HG02884 (cell line): ENCODE results near the gene TREML1.
"Not testable (repeated sequence)": the region's sequence is repeated elsewhere in the genome, so short reads cannot be mapped to it uniquely, and the experiment has no call there.

Experiments used
- ATAC-seq: cut with Tn5 transposase; IDR thresholded peaks from one replicate; pipeline ENCODE4 v1.9.1; 2021; ENCODE audit warnings: mild to moderate bottlenecking, moderate library complexity; ENCODE audit not compliant: unreplicated experiment

TREML1 gene

DNA sequence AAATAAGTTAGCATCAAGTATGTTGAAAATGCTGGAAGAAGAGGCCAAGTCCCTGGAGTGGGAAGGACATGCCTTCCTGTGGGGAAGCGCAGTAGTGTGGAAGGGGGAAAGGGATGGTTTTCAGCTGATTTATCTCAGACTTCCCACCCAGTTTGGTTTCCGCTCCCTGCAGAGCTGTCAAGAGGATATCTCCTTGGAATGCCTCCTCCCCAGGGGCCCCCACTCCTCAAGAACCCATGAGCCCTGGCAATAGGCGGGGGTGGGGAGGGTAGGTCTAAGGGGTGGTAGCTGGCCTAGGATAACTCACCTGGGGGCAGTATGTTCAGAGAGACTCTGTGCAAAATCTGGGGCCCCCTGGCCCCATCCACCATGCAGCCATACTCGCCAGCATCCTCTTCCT, 696 bp downstream of the TREML1 start:
- no peak for ATAC-seq

DNA sequence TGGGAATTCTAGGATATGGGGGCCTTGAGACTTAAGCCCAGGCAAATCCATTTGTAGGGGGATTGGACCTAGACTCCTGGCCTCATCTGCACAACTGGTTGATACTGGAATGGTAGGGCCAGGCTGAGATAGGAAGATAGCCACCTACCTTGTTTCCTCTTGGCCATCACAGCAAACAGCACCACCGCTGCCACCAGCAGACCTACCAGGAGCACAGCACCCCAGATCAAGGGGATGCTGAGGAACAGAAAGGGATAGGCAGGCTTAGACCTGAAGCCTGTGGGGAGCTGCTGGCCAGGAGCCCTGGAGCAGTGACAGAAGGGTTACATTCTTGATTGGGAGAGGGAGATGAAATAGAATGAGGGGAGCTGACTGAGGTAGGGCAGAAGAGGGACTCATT, 3.5 kb downstream of the TREML1 start:
- no peak for ATAC-seq

DNA sequence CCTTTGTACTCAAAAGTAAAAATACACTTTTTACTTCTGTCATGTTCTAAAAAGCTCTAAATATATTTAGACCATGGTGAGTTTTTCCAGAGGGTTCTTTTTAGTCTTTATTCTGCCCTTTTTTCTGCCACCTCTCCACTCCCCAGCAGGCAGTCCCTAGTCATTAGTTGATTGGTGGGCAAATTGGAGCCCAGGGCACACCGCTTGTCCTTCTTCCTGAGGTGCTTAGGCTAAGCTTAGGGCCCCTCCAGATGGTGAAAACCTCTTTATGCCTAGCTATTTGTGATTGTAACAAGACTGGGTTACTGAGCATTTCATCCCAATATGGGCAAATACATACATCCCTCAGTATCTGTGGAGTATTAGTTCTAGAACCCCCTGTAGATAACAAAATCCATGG, 6.2 kb downstream of the TREML1 start:
- no peak for ATAC-seq

DNA sequence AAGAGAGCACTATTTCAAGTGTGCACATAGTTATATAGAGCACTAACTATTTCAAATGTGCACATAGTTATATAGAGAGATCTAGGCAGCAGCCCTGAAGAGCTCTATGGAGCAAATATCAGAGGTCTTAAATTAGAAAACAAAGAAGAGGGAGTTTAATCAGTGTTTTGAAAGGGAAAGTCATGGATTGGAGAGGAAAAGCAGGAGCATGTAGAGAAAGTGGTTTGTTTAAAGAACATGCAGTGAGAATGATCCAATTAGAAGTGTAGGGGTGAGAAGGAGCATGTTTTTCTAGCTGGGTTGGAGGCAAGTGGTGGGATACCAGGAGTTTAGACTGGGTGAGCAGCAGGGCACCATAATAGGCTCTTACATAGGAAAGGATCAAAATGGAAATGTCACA, 17.2 kb downstream of the TREML1 start:
- ATAC-seq: no peak

DNA sequence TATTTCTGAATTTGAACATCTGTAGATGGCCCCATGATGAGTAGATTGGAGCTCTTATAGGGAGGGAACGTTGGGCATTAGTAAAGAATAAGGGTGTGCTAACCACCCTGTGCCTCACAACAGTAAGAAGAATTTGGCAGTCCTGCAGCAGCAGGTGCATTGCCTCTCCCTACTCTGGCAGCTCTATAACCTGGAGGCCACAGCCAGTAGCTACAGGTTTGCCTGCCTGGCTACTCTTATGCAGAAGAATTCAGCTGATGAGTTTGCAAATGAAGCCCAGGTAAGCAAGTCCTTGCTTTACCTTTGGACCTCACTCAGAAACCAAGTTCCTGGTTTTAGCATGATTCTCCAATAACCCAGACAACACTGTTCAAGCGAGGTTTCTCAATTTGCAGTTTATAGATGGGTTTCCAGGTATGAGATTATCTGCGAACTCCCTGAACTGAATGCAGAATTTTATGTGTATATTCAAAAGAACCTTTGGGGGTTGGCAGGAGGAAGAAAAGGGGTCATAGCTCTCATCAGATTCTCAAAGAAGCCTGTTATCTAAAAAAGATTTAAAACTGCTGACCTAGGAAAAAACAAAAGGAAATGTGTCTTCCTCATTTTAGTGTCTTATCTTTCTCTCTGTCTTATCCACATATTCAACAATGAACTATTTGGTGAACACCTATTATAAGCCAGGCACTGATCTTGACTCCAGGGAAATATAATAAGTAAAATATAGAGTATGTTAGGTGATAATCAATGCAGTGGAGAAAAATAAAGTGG, 18.9 kb downstream of the TREML1 start:
- no peak for ATAC-seq

DNA sequence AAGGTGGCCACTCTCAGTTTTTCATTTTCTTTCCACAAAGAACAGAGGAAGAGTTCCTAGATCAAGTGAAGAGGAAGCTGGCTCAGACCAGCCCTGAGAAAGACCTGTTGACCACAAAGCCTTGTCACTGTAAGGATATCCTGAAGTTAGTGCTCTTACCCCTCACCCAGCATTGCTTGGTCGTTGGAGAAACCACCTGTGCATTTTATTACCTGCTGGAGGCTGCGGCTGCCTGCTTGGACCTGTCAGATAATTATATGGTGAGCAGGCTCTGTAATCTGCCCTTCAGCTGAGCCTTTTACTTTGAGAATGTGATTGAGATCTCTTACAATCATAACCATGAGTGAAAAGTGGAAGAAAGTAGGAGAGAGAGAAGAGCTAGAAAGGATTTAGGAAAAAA, 21.9 kb downstream of the TREML1 start:
- ATAC-seq: no peak

DNA sequence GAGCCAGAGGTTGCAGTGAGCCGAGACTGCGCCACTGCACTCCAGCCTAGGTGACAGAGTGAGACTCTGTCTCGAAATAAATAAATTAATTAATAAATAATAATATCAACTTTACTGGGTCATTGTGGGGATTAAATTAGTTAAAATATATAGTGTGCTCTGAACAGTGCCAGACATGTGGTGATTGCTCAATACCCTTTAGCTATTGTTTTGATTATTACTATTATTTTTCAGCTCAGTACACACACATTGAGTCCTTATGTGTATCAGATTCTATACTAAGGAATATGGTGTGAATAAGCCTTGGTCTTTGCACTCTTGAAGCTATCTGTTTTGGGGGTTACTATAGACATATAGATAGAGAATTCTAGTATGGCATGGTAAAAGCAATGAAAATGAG, 28.9 kb downstream of the TREML1 start:
- ATAC-seq: no peak

DNA sequence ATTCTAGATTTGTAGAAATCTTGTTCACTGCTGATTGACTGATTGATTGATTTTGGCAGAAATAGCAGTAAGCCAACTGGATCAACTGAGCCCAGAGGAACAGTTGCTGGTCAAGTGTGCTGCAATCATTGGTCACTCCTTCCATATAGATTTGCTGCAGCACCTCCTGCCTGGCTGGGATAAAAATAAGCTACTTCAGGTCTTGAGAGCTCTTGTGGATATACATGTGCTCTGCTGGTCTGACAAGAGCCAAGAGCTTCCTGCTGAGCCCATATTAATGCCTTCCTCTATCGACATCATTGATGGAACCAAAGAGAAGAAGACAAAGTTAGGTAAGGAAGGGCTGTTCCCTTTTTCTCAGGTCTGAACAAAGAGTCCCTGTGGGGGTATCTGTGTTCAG, 31.2 kb downstream of the TREML1 start:
- no peak for ATAC-seq

DNA sequence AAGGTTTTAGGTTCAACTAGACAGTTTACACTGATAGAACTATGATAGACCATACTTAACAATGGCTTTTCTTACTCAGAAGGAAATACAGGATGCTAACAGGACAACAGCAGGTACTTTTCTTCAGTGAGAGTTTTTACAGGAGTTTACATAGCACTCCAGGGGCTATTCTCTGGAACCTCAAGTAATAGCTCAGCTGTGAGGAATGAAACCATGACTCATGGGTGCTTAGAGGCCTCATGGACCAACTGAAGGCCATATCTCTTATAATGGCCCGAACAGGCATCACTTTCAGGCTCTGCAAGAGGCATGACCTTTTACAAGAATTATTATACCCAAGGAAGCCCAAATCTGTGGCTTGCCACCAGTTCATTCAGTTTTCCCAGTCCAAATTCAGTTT, 31.8 kb downstream of the TREML1 start:
- no peak for ATAC-seq

DNA sequence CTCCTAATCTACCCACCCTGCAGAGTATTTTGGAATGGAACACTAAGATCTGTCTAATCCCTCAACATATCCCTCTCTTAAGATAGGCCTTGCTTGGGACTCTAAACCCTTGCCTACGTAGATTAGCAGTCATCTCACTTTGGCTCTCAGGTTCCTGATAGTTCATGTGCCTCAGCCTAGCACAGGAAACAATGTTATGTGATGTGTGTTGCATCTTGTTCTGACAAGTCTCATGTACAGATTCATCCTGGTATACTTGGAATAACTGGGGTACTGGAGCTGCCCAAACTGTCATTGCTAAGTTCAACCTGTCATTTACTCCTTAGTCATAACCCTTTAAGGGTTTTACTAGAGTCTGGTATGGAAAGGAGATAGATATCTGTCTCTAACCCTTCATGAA, 34.1 kb downstream of the TREML1 start:
- no peak for ATAC-seq

DNA sequence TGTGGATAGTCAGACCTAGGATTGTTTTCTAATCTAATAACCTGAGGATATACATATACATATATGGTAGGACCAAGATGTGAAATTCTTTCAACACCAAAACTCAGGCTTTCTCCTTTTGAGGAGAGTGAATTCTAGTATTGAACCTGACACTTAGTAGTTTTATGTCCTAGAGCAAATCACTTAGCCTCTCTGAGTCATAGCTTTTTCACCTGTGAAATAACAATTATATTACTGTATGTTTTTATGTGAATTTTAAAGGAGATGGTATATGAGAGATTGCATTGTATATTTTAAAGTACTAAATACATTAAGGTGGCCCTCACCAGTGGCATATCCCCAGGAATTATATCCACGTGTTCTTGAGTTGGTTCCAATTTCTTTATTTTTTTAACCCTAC, 34.6 kb downstream of the TREML1 start:
- no peak for ATAC-seq

DNA sequence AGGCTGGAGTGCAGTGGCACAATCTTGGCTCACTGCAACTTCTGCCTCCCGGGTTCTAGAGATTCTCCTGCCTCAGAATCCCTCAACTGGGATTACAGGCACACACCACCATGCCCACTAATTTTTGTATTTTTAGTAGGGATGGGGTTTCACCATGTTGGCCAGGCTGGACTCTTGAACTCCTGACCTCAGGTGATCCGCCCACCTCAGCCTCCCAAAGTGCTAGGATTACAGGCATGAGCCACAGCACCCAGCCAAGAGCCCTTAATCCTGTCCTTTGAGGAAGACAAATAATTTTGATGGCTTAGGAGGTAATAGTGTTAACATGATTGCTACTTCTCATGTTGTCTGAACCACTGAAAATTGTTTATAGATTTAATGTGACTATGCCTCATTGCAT, 39.1 kb downstream of the TREML1 start:
- not testable (repeated sequence) for ATAC-seq

DNA sequence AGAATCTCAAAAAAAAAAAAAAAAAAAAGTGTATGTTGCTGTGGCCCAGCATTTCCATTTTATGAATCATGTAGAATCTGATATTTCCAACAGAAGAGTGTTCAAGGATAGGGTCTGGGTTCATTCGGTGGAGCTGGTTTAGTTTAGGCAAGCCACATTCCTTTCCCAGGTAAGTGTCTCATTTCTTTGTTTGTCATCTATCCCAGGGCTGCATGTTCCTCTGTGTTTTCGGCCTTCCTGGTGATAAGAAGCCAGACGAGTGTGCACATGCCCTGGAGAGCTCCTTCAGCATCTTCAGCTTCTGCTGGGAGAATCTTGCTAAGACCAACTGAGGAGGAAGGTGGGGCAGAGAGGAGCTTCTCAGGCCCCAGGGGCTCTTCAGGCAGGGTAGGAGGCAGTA, 43.1 kb downstream of the TREML1 start:
- ATAC-seq: no peak

DNA sequence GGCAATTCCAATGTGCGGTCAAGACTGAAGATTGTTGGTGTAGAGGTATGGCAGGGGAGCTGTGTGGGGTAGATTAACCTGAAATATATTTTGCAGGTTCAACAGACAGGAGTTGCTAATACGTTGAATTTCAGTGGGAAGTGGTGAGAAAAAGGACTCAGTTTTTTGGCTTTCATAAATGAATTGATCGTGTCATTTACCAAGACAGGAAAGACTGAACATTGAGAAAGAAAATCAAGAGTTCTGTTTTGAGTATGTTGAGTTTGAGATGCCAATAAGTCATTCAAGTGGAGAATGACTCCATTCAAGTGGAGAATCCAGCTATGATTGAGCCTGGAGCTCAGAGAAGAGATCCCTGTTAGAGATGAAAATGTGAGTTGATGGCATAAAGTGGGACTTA, 50.3 kb downstream of the TREML1 start:
- ATAC-seq: no peak

DNA sequence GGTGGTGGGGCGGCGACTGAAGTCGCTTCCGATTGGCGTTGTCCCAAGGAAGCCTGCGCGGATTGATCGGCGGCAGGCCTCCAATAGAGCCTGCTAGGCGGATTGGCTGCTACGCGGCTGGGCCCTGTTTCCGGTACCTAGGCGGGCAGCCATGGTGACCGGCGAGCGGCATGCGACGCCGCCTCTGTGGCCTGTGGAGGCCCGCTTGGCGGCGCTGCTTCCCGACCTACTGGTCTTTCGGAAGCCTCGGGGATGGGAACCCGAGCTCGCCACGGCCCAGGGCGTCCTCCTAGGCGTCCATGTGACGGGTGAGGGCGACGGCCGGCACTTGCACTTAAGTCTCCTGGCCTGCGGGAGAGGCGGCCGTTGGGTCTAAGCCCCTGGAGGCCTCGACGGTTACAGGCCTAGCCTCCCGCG, 53.3 kb downstream of the TREML1 start:
- ATAC-seq: no peak
